SIG-M5 treated with dmso at 0.1 percent for 504 hours (cell line): ENCODE results near the gene NCKAP5.
"Not testable (repeated sequence)": the region's sequence is repeated elsewhere in the genome, so short reads cannot be mapped to it uniquely, and the experiment has no call there.

Experiments used
- DNase-seq: peaks from one replicate; lab custom pipeline; 2025; ENCODE audit not compliant: unreplicated experiment; lab: John Stamatoyannopoulos, UW

The NCKAP5 gene

GRCh38 chr2:132860220-132860619 is 708.0 kb downstream of the NCKAP5 start:
- no peak for DNase-seq

DNA sequence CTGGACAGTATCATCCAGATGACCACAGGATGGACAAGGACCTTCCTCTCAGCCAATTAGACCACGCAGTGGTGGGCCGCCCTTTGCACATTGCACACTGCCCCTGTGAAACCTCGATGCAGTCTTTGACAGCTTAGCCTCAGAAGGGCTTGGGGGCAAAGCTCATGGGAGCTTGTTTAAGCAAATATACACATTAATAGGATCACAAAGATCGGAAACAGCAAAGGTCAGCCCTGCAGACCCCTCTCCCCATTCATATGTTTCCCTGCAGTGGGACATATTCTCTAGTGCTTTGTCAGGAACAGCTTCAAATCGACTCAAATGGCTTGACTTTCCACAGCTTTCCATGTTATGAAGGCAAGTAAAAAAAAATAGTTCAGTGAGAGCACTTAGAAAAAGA is 708.7 kb downstream of the NCKAP5 start:
- no peak for DNase-seq

- no peak for DNase-seq
Observed at GRCh38 chr2:132857319-132857718, 710.9 kb downstream of the NCKAP5 start.

GRCh38 chr2:132850688-132851087 is 717.6 kb downstream of the NCKAP5 start:
- DNase-seq: no peak

GRCh38 chr2:132849118-132849517 is 719.1 kb downstream of the NCKAP5 start:
- DNase-seq: no peak

DNA sequence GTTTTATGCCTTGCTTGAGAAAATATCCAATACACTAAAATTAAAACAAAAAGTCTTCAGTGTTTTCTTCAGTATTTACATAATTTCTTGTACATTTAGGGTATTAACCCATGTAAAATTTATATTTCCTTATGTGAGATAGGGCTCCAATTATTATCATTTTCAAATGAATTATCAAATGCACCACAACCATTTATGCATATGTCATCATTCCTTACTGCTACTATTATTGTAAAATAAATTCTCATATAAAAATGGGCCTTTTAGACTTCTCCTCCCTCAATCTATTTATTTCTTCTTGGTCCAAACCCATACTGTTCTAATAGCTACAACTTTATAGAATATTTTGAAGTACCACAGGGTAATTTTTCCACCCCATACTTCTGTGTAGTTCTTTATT is 722.9 kb downstream of the NCKAP5 start:
- no peak for DNase-seq

DNA sequence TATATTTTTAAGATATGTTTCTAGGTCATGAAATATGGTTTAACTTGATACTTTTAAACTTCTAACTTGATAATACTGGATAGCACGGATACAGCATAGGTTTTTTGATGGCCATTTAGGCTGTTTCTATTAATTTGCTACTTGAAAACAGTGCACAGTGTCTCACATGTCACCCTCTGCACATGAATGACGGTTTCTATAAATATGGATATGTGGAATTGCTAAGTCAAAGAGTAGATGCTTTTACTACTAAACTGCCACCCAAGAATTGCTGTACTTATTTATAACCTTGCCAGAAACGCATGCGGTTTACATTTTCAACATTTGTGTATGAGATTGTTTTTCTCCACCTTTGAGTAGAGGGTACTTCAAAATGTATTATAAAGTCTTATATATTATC is 723.7 kb downstream of the NCKAP5 start:
- no peak for DNase-seq

DNA sequence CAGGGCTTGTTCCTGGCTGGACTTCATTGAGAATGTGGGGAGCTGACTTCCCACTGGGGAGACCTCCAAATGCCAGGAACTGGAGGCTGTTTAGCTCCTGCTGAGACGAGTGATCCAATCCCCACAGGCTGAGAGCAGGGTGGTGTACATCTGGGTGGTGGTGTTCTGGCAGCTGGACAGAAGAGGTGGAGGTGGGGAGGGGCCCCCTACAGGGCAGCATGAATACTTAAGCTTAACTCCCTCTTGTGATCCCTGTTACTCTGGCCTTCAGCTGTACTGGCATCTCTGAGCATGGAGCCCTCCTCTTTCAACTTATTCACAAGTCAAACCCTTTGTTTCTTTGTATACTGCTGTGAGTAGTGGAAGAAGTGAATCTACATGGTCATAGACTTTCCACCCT is 730.5 kb downstream of the NCKAP5 start:
- no peak for DNase-seq

DNA sequence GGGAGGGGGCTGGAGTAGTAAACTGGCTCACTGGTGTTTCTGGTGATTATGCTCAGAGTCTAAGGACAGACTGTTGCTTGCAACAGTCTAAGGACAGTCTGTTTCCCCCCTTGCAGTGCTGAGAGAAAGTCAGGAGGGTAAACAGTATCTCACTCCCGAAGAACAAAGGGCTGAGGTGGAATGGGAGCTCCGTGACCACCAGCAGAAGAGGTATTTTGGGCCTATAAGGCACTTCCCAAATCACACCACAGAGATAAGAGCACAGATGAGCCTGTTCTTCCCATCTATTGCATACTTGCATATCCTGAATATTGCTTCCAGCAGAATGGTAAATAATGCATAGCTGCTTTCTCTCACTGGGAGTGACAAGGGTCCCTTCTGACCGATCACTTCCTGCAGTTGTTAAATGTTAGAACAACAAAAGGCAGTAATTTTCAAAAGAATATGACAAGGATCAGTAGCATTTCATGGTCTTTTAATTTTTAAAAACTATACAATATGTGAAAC is 737.9 kb downstream of the NCKAP5 start:
- no peak for DNase-seq

GRCh38 chr2:132825601-132826000 is 742.7 kb downstream of the NCKAP5 start:
- DNase-seq: no peak

DNA sequence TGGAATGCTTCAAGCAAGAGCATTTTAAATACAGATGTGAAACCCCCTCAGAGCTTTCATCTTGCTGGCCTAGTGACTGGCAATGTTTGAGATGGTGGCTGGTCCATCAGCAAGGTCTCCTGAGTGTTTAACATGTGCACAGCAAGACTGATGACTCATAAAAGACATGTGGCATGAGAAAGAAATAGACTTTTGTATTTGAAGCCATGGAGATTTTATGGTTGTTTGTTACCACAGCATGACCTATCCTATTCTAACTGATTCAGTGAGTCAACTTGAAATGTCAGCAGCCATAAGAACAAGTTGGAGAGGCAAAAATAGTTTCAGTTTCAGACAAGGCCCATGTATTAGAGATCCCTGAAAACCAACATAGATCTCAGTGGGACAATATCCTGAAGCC is 743.5 kb downstream of the NCKAP5 start:
- DNase-seq: no peak

- no peak for DNase-seq
Observed at GRCh38 chr2:132816234-132816633, 752.0 kb downstream of the NCKAP5 start.

- DNase-seq: no peak
Observed at GRCh38 chr2:132815516-132815915, 752.7 kb downstream of the NCKAP5 start.

GRCh38 chr2:132814651-132815050 is 753.6 kb downstream of the NCKAP5 start:
- DNase-seq: no peak

DNA sequence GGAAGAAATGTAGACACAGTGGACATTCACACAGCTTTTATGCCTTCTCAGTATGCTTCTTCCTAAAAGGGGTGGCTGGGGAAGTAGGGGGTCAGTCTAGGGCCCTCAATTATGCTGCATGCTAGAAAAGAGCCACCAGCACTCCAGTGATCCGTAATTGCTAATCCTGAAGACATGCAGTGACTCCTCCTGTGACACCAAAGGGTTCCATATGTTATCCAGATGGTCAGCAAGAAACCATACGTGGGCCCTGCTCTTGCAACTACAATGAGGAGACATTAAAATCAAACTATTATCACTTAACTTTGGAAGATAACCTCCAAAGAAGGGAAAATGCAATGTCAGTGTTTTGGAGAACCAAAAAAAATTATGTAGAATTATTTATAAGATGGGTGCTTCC is 754.8 kb downstream of the NCKAP5 start:
- DNase-seq: no peak

DNA sequence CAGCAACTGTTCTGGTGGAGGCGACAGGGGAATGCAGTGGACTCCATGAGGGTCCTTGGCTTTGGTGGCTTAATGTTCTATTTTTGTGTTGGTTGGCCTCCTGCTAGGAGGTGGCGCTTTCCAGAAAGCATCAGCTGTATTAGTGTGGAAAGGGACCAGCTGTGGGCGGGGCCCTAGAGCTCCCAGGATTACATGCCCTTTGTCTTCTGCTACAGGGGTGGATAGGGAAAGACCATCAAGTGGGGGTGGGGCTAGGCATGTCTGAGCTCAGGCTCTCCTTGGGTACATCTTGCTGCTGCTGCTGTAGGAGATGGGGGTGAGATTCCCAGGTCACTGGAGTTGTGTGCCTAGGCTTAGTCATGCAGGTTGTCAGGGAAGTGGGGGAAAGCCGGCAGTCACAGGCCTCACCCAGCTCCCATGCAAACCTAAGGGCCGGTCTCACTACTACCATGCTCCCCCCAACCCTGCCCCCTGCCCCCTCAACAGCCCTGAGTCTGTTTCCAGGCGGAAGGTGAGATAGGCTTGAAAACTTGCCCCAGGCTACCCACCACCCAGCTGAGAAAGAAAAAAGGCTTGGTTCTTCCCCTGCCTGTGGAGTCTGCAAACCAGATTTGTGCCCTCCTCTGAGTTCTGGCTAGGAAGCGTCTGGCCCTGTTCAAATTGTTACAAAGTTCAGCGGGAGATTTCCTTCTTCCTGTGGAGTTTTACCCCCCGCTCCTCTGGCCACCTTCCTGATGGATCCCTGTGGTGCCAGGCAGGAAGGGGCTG is 756.9 kb downstream of the NCKAP5 start:
- no peak for DNase-seq

DNA sequence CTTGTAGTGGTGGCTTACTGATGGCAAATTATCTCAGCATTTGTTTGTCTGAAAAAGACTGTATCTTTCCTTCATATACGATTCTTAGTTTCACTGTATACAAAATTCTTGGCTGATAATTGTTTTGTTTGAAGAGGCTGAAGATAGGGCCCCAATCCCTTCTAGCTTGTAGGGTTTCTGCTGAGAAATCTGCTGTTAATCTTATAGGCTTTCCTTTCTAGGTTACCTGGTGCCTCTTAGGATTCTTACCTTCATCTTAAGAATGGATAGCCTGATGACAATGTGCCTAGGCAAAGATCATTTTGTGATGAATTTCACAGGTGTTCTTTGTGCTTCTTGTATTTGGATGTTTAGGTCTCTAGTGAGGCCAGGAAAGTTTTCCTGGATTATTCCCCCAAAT is 758.3 kb downstream of the NCKAP5 start:
- DNase-seq: not testable (repeated sequence)

- DNase-seq: peak; percentile 6
Observed at GRCh38 chr2:132804051-132804450, 764.2 kb downstream of the NCKAP5 start.

DNA sequence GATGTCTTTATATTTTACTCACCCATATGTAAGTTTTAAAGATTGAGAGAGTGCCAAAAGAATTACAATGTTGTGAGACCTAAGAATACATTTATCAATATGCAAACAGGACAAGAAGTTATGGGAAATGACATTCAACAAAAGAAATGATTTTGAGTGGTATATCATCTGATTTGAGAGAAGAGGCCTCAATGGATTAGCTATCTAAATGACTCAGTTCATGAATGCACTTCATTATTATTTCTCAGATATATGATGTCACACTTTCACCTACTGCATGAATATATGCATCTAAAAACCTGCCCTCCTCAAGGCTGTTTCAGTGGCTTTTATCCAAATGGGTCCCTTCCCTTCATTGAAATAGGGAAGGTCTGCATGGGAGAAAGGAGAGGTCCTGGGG is 769.9 kb downstream of the NCKAP5 start:
- DNase-seq: no peak

GRCh38 chr2:132797556-132797955 is 770.7 kb downstream of the NCKAP5 start:
- no peak for DNase-seq

DNA sequence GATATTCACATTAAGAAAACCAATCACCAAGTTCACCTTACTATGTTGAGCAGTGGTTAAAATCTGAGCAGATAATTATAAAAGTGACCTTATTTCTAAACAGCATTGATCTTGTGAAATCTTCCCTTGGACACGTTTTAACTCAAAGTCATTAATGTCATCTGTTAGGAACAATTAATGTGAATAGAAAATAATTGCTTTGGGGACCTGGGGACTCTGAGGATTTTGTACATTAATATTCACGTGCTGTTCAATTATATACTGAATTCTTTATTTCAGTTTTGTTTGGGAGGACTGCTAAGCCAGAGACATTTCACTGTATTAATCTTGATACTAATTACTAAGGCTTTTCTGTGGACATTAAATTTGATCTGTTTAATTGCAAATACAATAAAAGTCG is 771.2 kb downstream of the NCKAP5 start:
- no peak for DNase-seq

DNA sequence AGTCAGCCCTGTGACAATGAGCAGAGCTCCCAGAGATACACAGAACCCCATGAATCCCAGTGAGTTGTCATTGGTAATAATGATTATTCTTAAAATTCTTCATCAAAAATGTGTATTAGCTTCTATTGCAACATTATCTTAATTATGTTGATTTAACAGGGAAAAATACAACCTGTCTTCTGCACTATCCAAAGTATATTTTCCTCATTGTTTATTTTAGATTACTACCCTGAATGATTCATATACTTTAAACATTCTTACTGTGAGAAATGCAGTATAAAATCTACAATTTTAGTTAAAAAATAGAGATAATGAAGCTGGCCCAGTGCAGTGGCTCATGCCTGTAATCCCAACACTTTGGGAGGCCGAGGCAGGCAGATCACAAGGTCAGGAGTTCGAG is 773.0 kb downstream of the NCKAP5 start:
- no peak for DNase-seq

DNA sequence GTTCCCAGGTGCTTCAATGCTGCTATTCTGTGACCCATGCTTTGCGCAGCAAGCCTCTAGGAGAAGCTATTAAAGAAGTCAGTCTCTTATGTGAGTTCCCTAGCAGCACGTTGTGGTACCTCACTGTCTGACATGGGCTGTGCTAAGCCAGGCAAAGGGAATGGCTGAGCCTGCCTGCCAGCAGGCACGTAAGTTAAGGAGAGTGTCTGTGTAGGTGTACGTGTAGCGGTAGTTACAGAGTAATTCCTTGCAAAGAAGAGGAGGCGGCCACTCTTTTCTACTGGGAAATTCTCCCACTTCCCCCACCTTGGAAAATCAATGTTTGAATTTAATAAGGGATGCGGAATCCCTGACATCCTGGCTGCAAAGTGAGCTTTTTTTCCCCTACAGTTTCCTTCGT is 774.7 kb downstream of the NCKAP5 start:
- DNase-seq: no peak
